ENCODE data around the gene FOXB1.

Gene FOXB1

DNA sequence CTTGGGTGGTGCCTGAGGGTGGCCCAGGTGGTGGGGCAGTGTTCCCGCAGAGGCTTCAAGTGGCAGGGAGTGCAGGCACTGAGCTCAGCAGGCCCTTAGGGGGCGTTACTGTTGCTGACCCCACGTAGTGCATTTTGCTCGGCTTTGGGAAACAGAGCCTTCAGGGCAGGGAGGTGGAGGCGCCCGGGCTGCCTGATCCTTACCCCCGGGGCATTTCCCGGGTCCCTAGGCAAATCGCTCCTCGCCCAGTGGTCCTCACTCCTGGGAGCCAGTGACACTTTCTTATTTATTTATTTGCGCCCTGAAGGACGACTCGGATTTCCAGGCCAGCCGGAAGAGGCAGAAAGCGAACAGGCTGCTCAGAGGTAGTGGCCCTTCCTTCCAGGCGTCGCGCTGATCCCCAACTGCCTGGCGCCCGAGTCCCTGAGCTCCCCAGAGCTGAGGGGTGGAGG is 10.1 kb upstream of the FOXB1 start:
- Mint-ChIP-seq H3K4me3 (no peak overlapping the region), H3K27ac (ENCODE audit: low read depth) (no peak overlapping the region), H3K36me3 (ENCODE audit: insufficient read depth) (peaks cover 11% of the 10 kb centered on the region), H3K9me3 (no peaks in the 10 kb centered on the region), H3K4me1 (peaks cover 22% of the 10 kb centered on the region), H3K27me3 (peaks cover 96% of the 10 kb centered on the region)
- DNase-seq (ENCODE audit: low spot score in 2 of 2) = no peak
- no peak for ATAC-seq (replicated peaks; ENCODE audit: extremely low read depth, poor library complexity, severe bottlenecking)

DNA sequence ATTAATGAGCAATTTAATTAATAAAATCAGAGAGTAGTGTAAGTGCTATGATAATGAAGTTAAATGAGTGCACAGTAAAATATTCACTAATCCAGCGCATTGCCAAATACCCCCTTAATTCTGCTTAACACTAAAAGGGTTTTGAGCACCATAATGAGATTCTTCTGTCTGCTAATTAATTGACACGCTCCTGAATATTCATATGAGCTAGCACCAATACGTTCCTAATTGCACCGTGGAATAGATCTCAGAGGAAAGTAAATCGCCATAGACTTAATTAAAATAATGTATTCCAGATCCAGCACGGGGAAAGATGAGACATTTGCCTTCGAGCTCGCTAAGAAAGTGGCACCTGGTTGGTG is 9.6 kb upstream of the FOXB1 start:
- H3K4me1 Mint-ChIP-seq = peaks cover 22% of the 10 kb centered on the region
- peaks cover 15% of the 10 kb centered on the region for H3K36me3 Mint-ChIP-seq (ENCODE audit: insufficient read depth)
- peaks cover 96% of the 10 kb centered on the region for H3K27me3 Mint-ChIP-seq
- peak overlapping the region; percentile 48 for H3K4me3 Mint-ChIP-seq
- no peak overlapping the region for H3K27ac Mint-ChIP-seq (ENCODE audit: low read depth)
- DNase-seq (ENCODE audit: low spot score in 2 of 2) (no peak), ATAC-seq (replicated peaks; ENCODE audit: extremely low read depth, poor library complexity, severe bottlenecking) (no peak)
- H3K9me3 Mint-ChIP-seq = no peaks in the 10 kb centered on the region

DNA sequence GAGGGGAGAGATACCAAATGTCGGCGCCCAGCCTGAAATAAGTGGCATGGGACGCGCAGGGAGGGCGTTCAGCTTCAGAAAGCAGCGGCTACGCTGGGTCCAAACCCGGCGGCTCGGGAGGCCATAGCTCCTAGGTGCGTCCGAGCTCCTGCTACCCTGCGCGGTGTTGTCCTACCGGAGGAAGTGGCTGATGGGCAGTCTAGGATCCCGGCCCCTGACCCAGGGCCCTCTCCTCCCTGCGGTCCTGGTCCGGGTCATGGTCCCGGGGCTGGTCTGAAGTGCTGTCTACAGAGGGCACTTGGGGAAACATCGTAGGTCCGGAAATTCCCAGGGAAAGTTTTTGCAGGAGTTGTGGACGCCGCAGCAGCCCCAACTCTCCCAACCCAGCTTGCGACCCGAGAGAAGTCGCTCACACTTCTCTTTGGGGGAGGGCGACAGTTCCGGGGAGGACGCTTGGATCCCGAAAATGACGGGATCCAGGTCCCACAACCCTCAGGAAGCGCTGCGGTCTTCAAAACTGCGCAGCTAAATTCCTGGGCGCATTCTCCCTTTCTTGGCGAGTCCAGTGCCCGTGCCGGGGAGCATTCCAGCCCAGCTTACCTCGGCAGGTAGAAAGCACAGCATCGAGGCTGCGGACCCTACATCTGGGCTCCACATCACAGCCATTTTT is 9.1 kb upstream of the FOXB1 start:
- H3K27ac Mint-ChIP-seq (ENCODE audit: low read depth) = no peak overlapping the region
- H3K36me3 Mint-ChIP-seq (ENCODE audit: insufficient read depth) = peaks cover 19% of the 10 kb centered on the region
- peak overlapping the region; percentile 48 for H3K4me3 Mint-ChIP-seq

DNA sequence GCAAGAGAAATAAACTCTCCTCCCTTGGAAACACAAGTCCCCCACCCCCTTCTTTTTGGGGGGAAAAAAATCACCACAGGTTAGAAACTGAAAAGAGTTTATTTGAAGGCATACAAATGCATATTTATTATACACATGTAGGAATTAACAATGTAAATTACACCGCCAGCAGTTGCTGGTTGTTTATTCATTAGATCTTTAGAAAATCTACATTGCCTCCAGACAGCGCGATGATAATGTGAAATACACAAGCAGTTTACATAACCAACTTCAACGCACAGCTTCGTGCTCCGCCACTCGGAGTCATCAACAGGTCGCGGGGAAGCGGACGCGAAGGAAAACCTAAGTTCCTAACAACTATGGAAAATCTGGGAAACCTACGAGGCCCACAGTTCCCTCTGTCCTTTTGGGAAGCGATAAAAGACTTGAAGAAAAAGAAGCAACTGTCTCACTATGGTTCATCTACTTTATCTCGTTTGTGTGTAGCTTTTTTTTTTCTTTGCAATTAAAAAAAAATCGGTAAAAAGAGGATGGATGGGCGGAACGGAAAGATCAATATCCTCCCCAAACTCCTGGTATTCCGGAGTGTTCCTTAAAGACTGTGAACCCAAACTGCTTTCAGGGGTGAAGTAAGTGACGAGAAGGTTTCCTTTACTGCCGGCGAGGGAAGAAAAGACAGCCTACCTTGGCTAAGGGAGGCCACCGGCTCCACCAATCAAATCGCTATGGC is 8.4 kb upstream of the FOXB1 start:
- H3K36me3 Mint-ChIP-seq (ENCODE audit: insufficient read depth) = peaks cover 24% of the 10 kb centered on the region
- no peak for ATAC-seq (replicated peaks; ENCODE audit: extremely low read depth, poor library complexity, severe bottlenecking)
- no peak overlapping the region for H3K27ac Mint-ChIP-seq (ENCODE audit: low read depth)
- peaks cover 99% of the 10 kb centered on the region for H3K27me3 Mint-ChIP-seq
- no peak for DNase-seq (ENCODE audit: low spot score in 2 of 2)
- H3K4me3 Mint-ChIP-seq = peak overlapping the region; percentile 7
- H3K4me1 Mint-ChIP-seq = peaks cover 22% of the 10 kb centered on the region
- no peaks in the 10 kb centered on the region for H3K9me3 Mint-ChIP-seq

More for the DNA sequence above, 9.1 kb upstream of the FOXB1 start:
- H3K9me3 Mint-ChIP-seq = no peaks in the 10 kb centered on the region
- peaks cover 22% of the 10 kb centered on the region for H3K4me1 Mint-ChIP-seq
- DNase-seq (ENCODE audit: low spot score in 2 of 2) (no peak), ATAC-seq (replicated peaks; ENCODE audit: extremely low read depth, poor library complexity, severe bottlenecking) (no peak)
- peaks cover 96% of the 10 kb centered on the region for H3K27me3 Mint-ChIP-seq

DNA sequence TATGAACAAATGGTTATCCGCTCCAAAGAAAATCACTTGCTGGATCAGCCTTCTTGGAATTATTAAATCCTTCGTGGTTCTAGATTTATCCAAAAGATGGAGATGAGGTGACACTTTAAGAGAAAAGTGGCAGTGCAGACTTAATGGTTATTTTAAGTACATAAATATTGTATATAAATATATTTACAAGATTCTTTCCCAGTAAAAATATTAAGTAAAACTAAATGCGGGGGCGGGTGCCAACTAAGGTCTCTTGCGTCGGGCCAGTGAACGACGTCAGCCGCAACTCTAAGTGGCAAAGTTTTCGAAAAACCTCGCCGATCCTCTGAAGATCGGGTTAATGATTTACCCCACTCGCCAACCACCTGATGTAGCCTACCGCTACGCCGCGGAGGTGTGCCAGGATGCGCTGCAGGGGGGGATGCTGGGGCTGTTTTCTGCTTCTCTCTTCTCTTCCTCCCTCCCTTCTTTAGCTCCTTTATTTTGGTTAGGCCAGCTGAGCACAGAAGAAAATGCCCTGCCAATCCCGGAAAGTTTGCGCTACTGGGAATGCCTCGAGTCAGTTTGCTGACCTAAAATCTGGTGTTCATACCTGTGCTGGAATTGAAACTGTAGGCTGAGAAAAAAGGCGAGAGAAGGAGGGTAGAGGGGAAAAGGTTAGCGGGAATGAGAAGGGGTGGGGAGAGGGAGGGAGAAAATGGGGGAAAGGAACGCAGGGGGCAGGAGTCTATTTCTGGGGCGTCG is 7.6 kb upstream of the FOXB1 start:
- Mint-ChIP-seq H3K27ac (ENCODE audit: low read depth) (no peak overlapping the region), H3K9me3 (no peaks in the 10 kb centered on the region), H3K27me3 (peaks cover 100% of the 10 kb centered on the region), H3K4me3 (peak overlapping the region; percentile 30), H3K36me3 (ENCODE audit: insufficient read depth) (peaks cover 30% of the 10 kb centered on the region), H3K4me1 (peaks cover 29% of the 10 kb centered on the region)
- DNase-seq (ENCODE audit: low spot score in 2 of 2) (no peak), ATAC-seq (replicated peaks; ENCODE audit: extremely low read depth, poor library complexity, severe bottlenecking) (no peak)

DNA sequence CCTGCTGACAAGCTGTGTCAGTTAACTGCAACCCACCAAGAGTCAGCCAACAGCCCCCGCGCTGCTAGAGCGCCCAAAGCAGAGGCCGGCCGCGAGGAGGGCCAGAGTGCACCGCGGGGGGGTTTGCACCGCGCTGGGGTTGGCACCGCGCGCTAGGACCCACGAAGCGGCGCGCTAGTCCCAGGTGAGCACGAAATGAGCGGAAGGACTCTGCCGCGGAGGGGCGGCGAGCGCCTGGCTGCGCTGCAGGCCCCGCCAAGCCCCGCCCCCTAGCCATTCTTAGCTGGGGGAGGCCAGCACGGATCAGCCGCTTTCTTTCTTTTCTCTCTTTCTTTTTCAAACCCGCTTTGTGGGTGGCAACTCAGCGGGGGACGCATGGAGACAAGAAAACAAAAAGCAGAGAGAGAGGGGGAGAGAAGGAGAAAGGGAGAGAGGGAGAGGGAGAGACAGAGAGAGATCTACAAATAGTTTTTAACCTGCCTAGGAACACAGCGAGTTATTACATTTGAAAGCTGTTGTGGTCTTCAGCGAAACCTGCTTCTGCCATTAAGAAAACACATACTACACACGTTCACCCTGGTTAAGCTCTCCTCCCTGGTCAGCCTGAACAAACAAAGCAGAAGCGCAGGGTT is 6.9 kb upstream of the FOXB1 start:
- Mint-ChIP-seq H3K4me3 (peak overlapping the region; percentile 30), H3K27me3 (peaks cover 100% of the 10 kb centered on the region), H3K27ac (ENCODE audit: low read depth) (no peak overlapping the region), H3K4me1 (peaks cover 30% of the 10 kb centered on the region), H3K36me3 (ENCODE audit: insufficient read depth) (peaks cover 37% of the 10 kb centered on the region), H3K9me3 (peaks cover under 1% of the 10 kb centered on the region)
- DNase-seq (ENCODE audit: low spot score in 2 of 2) (no peak), ATAC-seq (replicated peaks; ENCODE audit: extremely low read depth, poor library complexity, severe bottlenecking) (peak; percentile 46)

DNA sequence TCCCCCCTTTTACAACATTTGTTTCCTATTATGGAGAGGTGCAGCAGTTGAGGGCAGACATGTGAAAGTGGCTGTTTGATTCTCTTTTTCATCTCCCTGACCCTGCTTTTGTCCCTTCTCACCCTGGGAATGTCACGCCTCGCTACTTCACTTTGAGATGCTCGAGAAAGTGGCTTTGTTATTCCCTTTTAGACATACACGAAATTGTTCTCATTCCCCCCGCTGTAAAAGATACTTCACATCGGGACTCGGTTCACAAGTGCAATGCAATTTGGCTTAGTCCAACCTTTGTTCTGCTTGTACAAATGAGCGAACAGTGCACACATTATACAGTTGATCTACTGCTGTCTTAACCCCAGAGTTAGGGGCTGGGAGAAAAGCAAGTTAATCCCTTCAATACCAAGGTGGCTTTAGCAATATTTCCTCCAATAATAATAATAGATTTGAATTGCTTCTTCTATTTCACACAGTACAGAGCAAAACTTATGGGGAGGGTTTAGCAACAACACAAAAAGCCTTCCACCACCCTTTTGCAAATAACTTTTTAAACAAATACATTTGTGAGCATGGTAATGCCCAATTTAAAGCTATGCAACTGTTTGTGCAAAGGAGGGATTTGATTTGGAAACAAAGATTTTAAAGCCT is 5.7 kb upstream of the FOXB1 start:
- Mint-ChIP-seq H3K9me3 (peaks cover 6% of the 10 kb centered on the region), H3K4me3 (peak overlapping the region; percentile 16), H3K27me3 (peaks cover 100% of the 10 kb centered on the region), H3K27ac (ENCODE audit: low read depth) (no peak overlapping the region), H3K4me1 (peaks cover 38% of the 10 kb centered on the region), H3K36me3 (ENCODE audit: insufficient read depth) (peaks cover 45% of the 10 kb centered on the region)
- no peak for DNase-seq (ENCODE audit: low spot score in 2 of 2)
- no peak for ATAC-seq (replicated peaks; ENCODE audit: extremely low read depth, poor library complexity, severe bottlenecking)

DNA sequence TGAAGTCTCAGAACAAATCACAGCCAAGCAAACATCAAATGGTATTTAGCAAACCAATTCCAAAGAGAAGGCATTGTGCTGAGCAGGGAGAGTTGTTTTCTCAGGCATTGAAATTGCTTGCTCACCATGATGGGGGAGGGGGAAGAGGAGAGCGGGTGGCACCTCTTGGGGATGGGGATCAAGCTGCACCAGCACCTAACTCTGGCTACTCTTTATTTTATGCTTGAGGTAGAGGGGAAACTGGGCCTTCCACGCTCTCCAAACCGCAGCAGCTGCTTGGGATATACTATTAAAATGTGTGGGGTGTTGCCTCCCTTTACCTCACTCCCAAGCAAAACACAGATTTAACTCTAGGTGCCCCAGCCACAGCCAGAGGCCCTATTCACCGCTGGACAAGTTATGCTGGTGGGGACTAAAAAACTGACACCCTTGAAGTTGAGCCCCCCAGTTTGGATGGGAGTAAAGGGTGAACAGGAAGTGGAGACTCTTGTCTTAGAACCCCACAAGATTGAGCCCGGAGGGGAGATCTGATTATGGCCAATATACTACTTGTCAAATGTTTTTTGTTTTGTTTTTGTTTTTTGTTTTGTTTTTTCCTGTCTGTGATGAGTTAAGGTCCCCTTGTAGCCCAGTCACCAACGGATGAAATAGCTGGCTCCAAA is 5.0 kb upstream of the FOXB1 start:
- peak overlapping the region; percentile 16 for H3K4me3 Mint-ChIP-seq
- peaks cover 100% of the 10 kb centered on the region for H3K27me3 Mint-ChIP-seq
- DNase-seq (ENCODE audit: low spot score in 2 of 2) (no peak), ATAC-seq (replicated peaks; ENCODE audit: extremely low read depth, poor library complexity, severe bottlenecking) (no peak)
- no peak overlapping the region for H3K27ac Mint-ChIP-seq (ENCODE audit: low read depth)
- H3K36me3 Mint-ChIP-seq (ENCODE audit: insufficient read depth) = peaks cover 50% of the 10 kb centered on the region
- H3K4me1 Mint-ChIP-seq = peaks cover 44% of the 10 kb centered on the region
- H3K9me3 Mint-ChIP-seq = peaks cover 6% of the 10 kb centered on the region

DNA sequence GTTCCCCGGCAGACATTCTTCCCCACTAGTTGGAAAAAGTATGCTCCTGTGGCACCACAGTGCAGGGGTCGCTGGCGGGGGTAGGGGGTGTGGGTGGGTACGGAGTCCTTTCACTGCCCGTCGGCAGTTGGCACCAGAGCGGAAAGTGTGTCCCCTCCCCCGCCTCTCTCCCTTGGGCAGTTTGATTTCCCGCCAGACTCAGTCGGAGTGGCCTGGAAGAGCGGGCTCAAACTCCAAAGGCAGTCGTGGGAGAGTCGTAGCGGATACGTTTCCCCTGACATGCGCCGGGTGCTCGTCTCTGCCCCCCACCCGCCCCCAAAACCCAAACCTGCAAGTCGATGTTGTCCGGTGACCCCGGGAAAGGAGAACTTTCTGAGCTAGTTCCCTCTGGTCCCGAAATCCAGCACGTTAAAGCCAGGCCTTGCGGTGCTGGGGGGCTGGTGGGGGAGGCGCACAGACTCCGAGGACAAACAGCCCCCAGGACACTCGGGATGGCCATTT is 4.4 kb upstream of the FOXB1 start:
- H3K4me1 Mint-ChIP-seq = peaks cover 46% of the 10 kb centered on the region
- DNase-seq (ENCODE audit: low spot score in 2 of 2) = no peak
- no peak for ATAC-seq (replicated peaks; ENCODE audit: extremely low read depth, poor library complexity, severe bottlenecking)
- peaks cover 6% of the 10 kb centered on the region for H3K9me3 Mint-ChIP-seq
- H3K4me3 Mint-ChIP-seq = no peak overlapping the region
- H3K36me3 Mint-ChIP-seq (ENCODE audit: insufficient read depth) = peaks cover 48% of the 10 kb centered on the region
- H3K27ac Mint-ChIP-seq (ENCODE audit: low read depth) = no peak overlapping the region
- H3K27me3 Mint-ChIP-seq = peaks cover 100% of the 10 kb centered on the region

DNA sequence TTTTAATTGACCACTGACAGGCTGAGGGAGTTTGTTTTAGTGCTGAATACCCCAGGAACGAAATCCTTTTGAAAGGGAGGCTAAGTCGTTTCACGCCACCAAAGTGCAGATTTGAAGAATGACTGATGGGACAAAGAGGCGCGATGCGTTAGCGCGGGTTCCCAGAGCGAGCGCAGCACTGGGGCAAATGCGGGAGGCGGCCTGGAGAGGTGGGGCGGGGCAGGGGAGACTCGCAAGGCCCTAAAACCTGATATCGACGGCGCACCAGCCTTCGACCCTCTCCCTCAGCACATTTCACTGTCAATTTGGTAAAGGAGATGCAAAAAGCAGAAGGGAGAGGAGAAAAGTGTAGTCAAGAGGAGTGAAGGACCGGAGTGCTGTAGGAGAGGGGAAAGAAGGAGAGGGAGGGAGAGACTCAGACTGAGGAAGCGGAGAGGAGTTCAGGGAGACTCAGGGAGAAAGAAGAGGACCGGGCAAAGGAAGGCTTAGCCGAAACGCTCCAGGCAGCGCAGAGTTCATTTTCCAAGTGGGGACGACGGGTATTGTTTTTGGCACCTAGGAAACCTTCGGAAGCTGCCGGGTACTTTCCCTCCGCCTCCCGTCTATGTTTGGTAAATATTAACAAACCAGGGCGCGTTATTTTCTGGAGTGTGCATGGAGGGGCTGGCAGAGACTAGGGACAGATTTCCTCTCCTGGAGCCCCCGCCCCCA is 3.8 kb upstream of the FOXB1 start:
- Mint-ChIP-seq H3K9me3 (peaks cover 6% of the 10 kb centered on the region), H3K4me1 (peaks cover 50% of the 10 kb centered on the region), H3K27me3 (peaks cover 100% of the 10 kb centered on the region), H3K27ac (ENCODE audit: low read depth) (no peak overlapping the region), H3K36me3 (ENCODE audit: insufficient read depth) (peaks cover 50% of the 10 kb centered on the region), H3K4me3 (no peak overlapping the region)
- DNase-seq (ENCODE audit: low spot score in 2 of 2) = no peak
- no peak for ATAC-seq (replicated peaks; ENCODE audit: extremely low read depth, poor library complexity, severe bottlenecking)

DNA sequence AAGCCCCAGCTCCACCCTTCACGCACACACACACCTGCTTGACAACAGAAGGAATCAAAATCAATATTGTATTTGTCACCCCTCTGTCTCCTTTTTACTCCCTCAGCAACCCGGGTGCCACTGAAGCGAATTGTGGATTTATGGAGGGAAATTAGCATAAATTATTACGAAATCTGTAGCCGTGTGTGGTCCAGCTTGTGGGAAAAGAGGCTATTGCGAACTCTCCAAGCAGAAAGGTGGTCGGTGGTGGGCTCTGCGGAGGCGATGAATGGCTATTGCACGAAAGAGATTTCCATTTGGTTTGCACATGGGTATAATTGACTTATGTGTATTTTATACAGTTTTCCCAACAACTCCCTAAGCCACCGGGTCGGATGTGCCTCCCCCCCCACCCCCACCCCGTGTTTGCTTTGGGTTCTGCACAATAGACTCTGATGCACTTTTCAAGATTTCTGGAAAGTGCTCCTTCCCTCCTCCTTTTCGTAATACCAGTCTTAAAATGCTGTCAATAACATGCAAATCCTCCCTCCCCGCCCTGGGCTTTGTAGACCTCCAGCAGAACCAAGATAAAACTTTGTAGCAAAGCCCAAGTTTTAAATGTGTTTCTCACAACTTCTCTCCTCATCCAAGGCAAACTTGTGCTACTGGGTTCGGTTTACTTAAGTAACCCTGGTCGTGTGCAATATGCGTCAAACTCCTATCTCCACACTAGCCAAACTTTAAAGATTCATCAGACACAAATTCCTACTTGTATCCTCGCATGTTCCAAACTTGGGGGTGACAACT is 3.1 kb upstream of the FOXB1 start:
- no peak for DNase-seq (ENCODE audit: low spot score in 2 of 2)
- no peak for ATAC-seq (replicated peaks; ENCODE audit: extremely low read depth, poor library complexity, severe bottlenecking)
- H3K4me3 Mint-ChIP-seq = no peak overlapping the region
- H3K27ac Mint-ChIP-seq (ENCODE audit: low read depth) = no peak overlapping the region
- H3K36me3 Mint-ChIP-seq (ENCODE audit: insufficient read depth) = peaks cover 55% of the 10 kb centered on the region
- H3K9me3 Mint-ChIP-seq = peaks cover 6% of the 10 kb centered on the region
- peaks cover 100% of the 10 kb centered on the region for H3K27me3 Mint-ChIP-seq
- peaks cover 57% of the 10 kb centered on the region for H3K4me1 Mint-ChIP-seq

Data from central memory CD8-positive, alpha-beta T cell (primary cell).